ENCODE results near the gene NPFFR1.

NPFFR1 gene

GRCh38 chr10:70283445-70284399 lies at the start of gene NPFFR1:
Gene NPFFR1 (minus strand): TSS chr10:70284004. CDS start chr10:70283676, 328 bp downstream.
- Mint-ChIP-seq H3K9me3 (peaks cover 5% of the 10 kb centered on the region), H3K4me1 (ENCODE audit: low read depth) (no peaks in the 10 kb centered on the region), H3K4me3 (no peak within 1 kb of the TSS), H3K27me3 (ENCODE audit: low read depth) (peaks cover 71% of the 10 kb centered on the region), H3K27ac (no peak within 1 kb of the TSS), H3K36me3 (ENCODE audit: low read depth) (no peaks in the 10 kb centered on the region)

GRCh38 chr10:70333268-70333667 lies 49.5 kb upstream of the NPFFR1 start:
- no peaks in the 10 kb centered on the region for H3K27me3 Mint-ChIP-seq (ENCODE audit: low read depth)
- H3K4me3 Mint-ChIP-seq: no peak overlapping the region
- peaks cover 8% of the 10 kb centered on the region for H3K9me3 Mint-ChIP-seq
- H3K36me3 Mint-ChIP-seq (ENCODE audit: low read depth): peaks cover 5% of the 10 kb centered on the region
- H3K27ac Mint-ChIP-seq: no peak overlapping the region
- peaks cover 7% of the 10 kb centered on the region for H3K4me1 Mint-ChIP-seq (ENCODE audit: low read depth)

GRCh38 chr10:70331486-70332268 lies 47.9 kb upstream of the NPFFR1 start:
- H3K27me3 Mint-ChIP-seq (ENCODE audit: low read depth): no peaks in the 10 kb centered on the region
- no peak overlapping the region for H3K4me3 Mint-ChIP-seq
- peaks cover 5% of the 10 kb centered on the region for H3K36me3 Mint-ChIP-seq (ENCODE audit: low read depth)
- peak overlapping the region; percentile 26 for H3K27ac Mint-ChIP-seq
- peaks cover 7% of the 10 kb centered on the region for H3K9me3 Mint-ChIP-seq
- H3K4me1 Mint-ChIP-seq (ENCODE audit: low read depth): peaks cover 7% of the 10 kb centered on the region

GRCh38 chr10:70331160-70331485 lies 47.3 kb upstream of the NPFFR1 start:
- peaks cover 3% of the 10 kb centered on the region for H3K36me3 Mint-ChIP-seq (ENCODE audit: low read depth)
- H3K27ac Mint-ChIP-seq: no peak overlapping the region
- H3K4me1 Mint-ChIP-seq (ENCODE audit: low read depth): peaks cover 7% of the 10 kb centered on the region
- no peaks in the 10 kb centered on the region for H3K27me3 Mint-ChIP-seq (ENCODE audit: low read depth)
- H3K4me3 Mint-ChIP-seq: no peak overlapping the region
- H3K9me3 Mint-ChIP-seq: peaks cover 3% of the 10 kb centered on the region

GRCh38 chr10:70330671-70331070 lies 46.9 kb upstream of the NPFFR1 start:
- Mint-ChIP-seq H3K27me3 (ENCODE audit: low read depth) (no peaks in the 10 kb centered on the region), H3K36me3 (ENCODE audit: low read depth) (peaks cover 3% of the 10 kb centered on the region), H3K4me3 (no peak overlapping the region), H3K9me3 (peaks cover 3% of the 10 kb centered on the region), H3K4me1 (ENCODE audit: low read depth) (peaks cover 7% of the 10 kb centered on the region), H3K27ac (no peak overlapping the region)

GRCh38 chr10:70328967-70329366 lies 45.2 kb upstream of the NPFFR1 start:
- H3K36me3 Mint-ChIP-seq (ENCODE audit: low read depth): peaks cover 3% of the 10 kb centered on the region
- peaks cover 7% of the 10 kb centered on the region for H3K4me1 Mint-ChIP-seq (ENCODE audit: low read depth)
- H3K27me3 Mint-ChIP-seq (ENCODE audit: low read depth): no peaks in the 10 kb centered on the region
- H3K9me3 Mint-ChIP-seq: peaks cover 3% of the 10 kb centered on the region
- no peak overlapping the region for H3K27ac Mint-ChIP-seq
- H3K4me3 Mint-ChIP-seq: no peak overlapping the region

GRCh38 chr10:70328018-70328417 lies 44.2 kb upstream of the NPFFR1 start:
- peaks cover 3% of the 10 kb centered on the region for H3K36me3 Mint-ChIP-seq (ENCODE audit: low read depth)
- H3K9me3 Mint-ChIP-seq: peaks cover 3% of the 10 kb centered on the region
- peaks cover 12% of the 10 kb centered on the region for H3K4me1 Mint-ChIP-seq (ENCODE audit: low read depth)
- H3K27me3 Mint-ChIP-seq (ENCODE audit: low read depth): no peaks in the 10 kb centered on the region
- H3K27ac Mint-ChIP-seq: no peak overlapping the region
- H3K4me3 Mint-ChIP-seq: no peak overlapping the region

GRCh38 chr10:70324951-70325781 lies 41.4 kb upstream of the NPFFR1 start:
- peaks cover 8% of the 10 kb centered on the region for H3K4me1 Mint-ChIP-seq (ENCODE audit: low read depth)
- H3K4me3 Mint-ChIP-seq: no peak overlapping the region

GRCh38 chr10:70324339-70324861 lies 40.6 kb upstream of the NPFFR1 start:
- Mint-ChIP-seq H3K27me3 (ENCODE audit: low read depth) (no peaks in the 10 kb centered on the region), H3K27ac (no peak overlapping the region), H3K36me3 (ENCODE audit: low read depth) (no peaks in the 10 kb centered on the region), H3K9me3 (no peaks in the 10 kb centered on the region), H3K4me3 (no peak overlapping the region), H3K4me1 (ENCODE audit: low read depth) (peaks cover 8% of the 10 kb centered on the region)

More at GRCh38 chr10:70324951-70325781, 41.4 kb upstream of the NPFFR1 start:
- Mint-ChIP-seq H3K27ac (no peak overlapping the region), H3K27me3 (ENCODE audit: low read depth) (no peaks in the 10 kb centered on the region), H3K36me3 (ENCODE audit: low read depth) (no peaks in the 10 kb centered on the region), H3K9me3 (no peaks in the 10 kb centered on the region)

GRCh38 chr10:70323697-70324338 lies 40.0 kb upstream of the NPFFR1 start:
- H3K36me3 Mint-ChIP-seq (ENCODE audit: low read depth): no peaks in the 10 kb centered on the region
- H3K27me3 Mint-ChIP-seq (ENCODE audit: low read depth): no peaks in the 10 kb centered on the region
- H3K4me3 Mint-ChIP-seq: no peak overlapping the region
- H3K9me3 Mint-ChIP-seq: no peaks in the 10 kb centered on the region
- peak overlapping the region; percentile 39 for H3K27ac Mint-ChIP-seq
- peaks cover 8% of the 10 kb centered on the region for H3K4me1 Mint-ChIP-seq (ENCODE audit: low read depth)

GRCh38 chr10:70323138-70323696 lies 39.4 kb upstream of the NPFFR1 start:
- Mint-ChIP-seq H3K27ac (peak overlapping the region; percentile 72), H3K27me3 (ENCODE audit: low read depth) (no peaks in the 10 kb centered on the region), H3K4me3 (peak overlapping the region; percentile 11), H3K36me3 (ENCODE audit: low read depth) (no peaks in the 10 kb centered on the region), H3K9me3 (no peaks in the 10 kb centered on the region), H3K4me1 (ENCODE audit: low read depth) (peaks cover 8% of the 10 kb centered on the region)

- Mint-ChIP-seq H3K27me3 (ENCODE audit: low read depth) (no peaks in the 10 kb centered on the region), H3K27ac (no peak overlapping the region), H3K4me1 (ENCODE audit: low read depth) (peaks cover 8% of the 10 kb centered on the region), H3K36me3 (ENCODE audit: low read depth) (peaks cover 1% of the 10 kb centered on the region), H3K9me3 (no peaks in the 10 kb centered on the region), H3K4me3 (no peak overlapping the region)
Measured at GRCh38 chr10:70321897-70322890, 38.4 kb upstream of the NPFFR1 start.
